ENCODE results near the gene FRMD5. TPM values are rescaled to one million over a fixed set of nuclear protein-coding genes. Genes with fewer than 3 reads are reported as not detected.

Gene FRMD5
- total RNA-seq, 1 donor from 2014 or later = 3.0 TPM

- DNase-seq (ENCODE audit: low read depth) = no peak
- TF ChIP-seq CTCF (conservative IDR thresholded peaks at IDR 0.05; ENCODE audit: low read depth, low read length) = no peak
- no peak overlapping the region for H3K4me3 ChIP-seq (ENCODE audit: low read depth, low read length)
Measured at GRCh38 chr15:44101286-44101685, 93.8 kb downstream of the FRMD5 start.

- TF ChIP-seq CTCF (conservative IDR thresholded peaks at IDR 0.05; ENCODE audit: low read depth, low read length) = no peak
- no peak for DNase-seq (ENCODE audit: low read depth)
- H3K4me3 ChIP-seq (ENCODE audit: low read depth, low read length) = no peak overlapping the region
Measured at GRCh38 chr15:44099671-44100070, 95.4 kb downstream of the FRMD5 start.

GRCh38 chr15:44097552-44097951, 97.5 kb downstream of the FRMD5 start:
- no peak for TF ChIP-seq CTCF (conservative IDR thresholded peaks at IDR 0.05; ENCODE audit: low read depth, low read length)
- no peak overlapping the region for H3K4me3 ChIP-seq (ENCODE audit: low read depth, low read length)
- DNase-seq (ENCODE audit: low read depth) = no peak

- DNase-seq (ENCODE audit: low read depth) = no peak
- no peak overlapping the region for H3K4me3 ChIP-seq (ENCODE audit: low read depth, low read length)
- TF ChIP-seq CTCF (conservative IDR thresholded peaks at IDR 0.05; ENCODE audit: low read depth, low read length) = no peak
Measured at GRCh38 chr15:44096596-44096995, 98.5 kb downstream of the FRMD5 start.

- H3K4me3 ChIP-seq (ENCODE audit: low read depth, low read length) = no peak overlapping the region
- DNase-seq (ENCODE audit: low read depth) = no peak
- no peak for TF ChIP-seq CTCF (conservative IDR thresholded peaks at IDR 0.05; ENCODE audit: low read depth, low read length)
Measured at GRCh38 chr15:44094781-44095180, 100.3 kb downstream of the FRMD5 start.

- no peak overlapping the region for H3K4me3 ChIP-seq (ENCODE audit: low read depth, low read length)
- no peak for DNase-seq (ENCODE audit: low read depth)
- no peak for TF ChIP-seq CTCF (conservative IDR thresholded peaks at IDR 0.05; ENCODE audit: low read depth, low read length)
Measured at GRCh38 chr15:44093836-44094235, 101.2 kb downstream of the FRMD5 start.

- H3K4me3 ChIP-seq (ENCODE audit: low read depth, low read length) = no peak overlapping the region
- DNase-seq (ENCODE audit: low read depth) = no peak
- no peak for TF ChIP-seq CTCF (conservative IDR thresholded peaks at IDR 0.05; ENCODE audit: low read depth, low read length)
Measured at GRCh38 chr15:44092221-44092620, 102.8 kb downstream of the FRMD5 start.
